Natural killer cell (primary cell): ENCODE results near the gene SFTPA1. TPM values are rescaled to one million over a fixed set of nuclear protein-coding genes. Genes with fewer than 3 reads are reported as not detected.

Experiments
- ATAC-seq, 3 donors: fragments of 150-1000 bp in 2 of 3; fragments of 200-7000 bp in 1 of 3; cut with Tn5 transposase; 1 replicate in 1 of 3; 2 replicates in 2 of 3; pipeline ENCODE4 v1.10.0; 2021; ENCODE audit warnings: mild to moderate bottlenecking in 2 of 3, moderate library complexity in 2 of 3
- DNase-seq, 2 donors: peaks; one replicate each; pipeline versions ENCODE4 v3.0.0 to v3.0.0-alpha.2; 2013 to 2021; ENCODE audit warnings: mixed read lengths in 1 of 2
- H3K27ac ChIP-seq: one replicate; pipeline ENCODE4 v1.5.1; 2013; ENCODE audit warnings: mild to moderate bottlenecking, low read length
- H3K27me3 ChIP-seq: one replicate; pipeline ENCODE4 v1.6.1; 2013; ENCODE audit warnings: low read length; ENCODE audit not compliant: control insufficient read depth, insufficient read depth
- H3K36me3 ChIP-seq: one replicate; pipeline ENCODE4 v1.6.1; 2013; ENCODE audit warnings: low read length; ENCODE audit not compliant: control insufficient read depth, insufficient read depth
- H3K4me1 ChIP-seq: one replicate; pipeline ENCODE4 v1.6.1; 2013; ENCODE audit warnings: low read length; ENCODE audit not compliant: control insufficient read depth, insufficient read depth
- H3K4me3 ChIP-seq: one replicate; pipeline ENCODE4 v1.5.1; 2013; ENCODE audit warnings: low read length
- H3K9me3 ChIP-seq: one replicate; pipeline ENCODE4 v1.6.1; 2013; ENCODE audit warnings: low read length; ENCODE audit not compliant: control insufficient read depth, insufficient read depth
- H3K27ac Mint-ChIP-seq, 2 donors: one replicate each; pipeline ENCODE4 v1.8.0; 2022; ENCODE audit warnings: mild to moderate bottlenecking in 2 of 2, mixed read lengths in 2 of 2, moderate library complexity in 1 of 2
- H3K27me3 Mint-ChIP-seq, 2 donors: one replicate each; pipeline ENCODE4 v1.8.0; 2022; ENCODE audit warnings: low read depth in 2 of 2, mixed read lengths in 2 of 2
- H3K36me3 Mint-ChIP-seq: one replicate; pipeline ENCODE4 v1.8.0; 2022; ENCODE audit warnings: mixed read lengths
- H3K4me1 Mint-ChIP-seq, 2 donors: one replicate each; pipeline ENCODE4 v1.8.0; 2022; ENCODE audit warnings: mixed read lengths in 2 of 2
- H3K4me3 Mint-ChIP-seq: one replicate; pipeline ENCODE4 v1.8.0; 2022; ENCODE audit warnings: mild to moderate bottlenecking, moderate library complexity, mixed read lengths
- H3K9me3 Mint-ChIP-seq, 2 donors: one replicate each; pipeline ENCODE4 v1.8.0; 2022; ENCODE audit warnings: mixed read lengths in 2 of 2
- CTCF ChIP-seq: fragments of 200-600 bp; IDR thresholded peaks from one replicate; pipeline ENCODE4 v1.8.0; 2022; ENCODE audit warnings: antibody characterized with exemption
- WGBS: methylation state at CpG from one replicate; pipeline ENCODE4 v1.1.7; 2013; ENCODE audit warnings: missing lambda C conversion rate; ENCODE audit not compliant: insufficient coverage; 5-methylcytosine and 5-hydroxymethylcytosine counted together
- intact Hi-C: fragments of 100-400 bp; cut with micrococcal nuclease; formaldehyde crosslinking; loops from one replicate; pipeline ENCODE4 v1.14.2; 2022
- total RNA-seq, 4 donors: library from RNA; stranded (reverse); fragments of 120-200 nt in 1 of 4; gene quantifications; one replicate each; pipeline versions ENCODE4 v1.2.3 to v1.2.4, GENCODE V29; 2013 to 2022

Gene SFTPA1
- total RNA-seq, result not detected
- total RNA-seq (2013), result not detected

- peaks cover 0 to 11% of the 10 kb centered on the region in 2 donors for H3K27me3 Mint-ChIP-seq
- Histone ChIP-seq H3K4me1 (no peaks in the 10 kb centered on the region), H3K27ac (no peak within 1 kb of the TSS), H3K9me3 (no peaks in the 10 kb centered on the region), H3K36me3 (no peaks in the 10 kb centered on the region), H3K4me3 (no peak within 1 kb of the TSS), H3K27me3 (no peaks in the 10 kb centered on the region)
- 23% methylated on average over 3 of the region's 4 CpGs for WGBS
- no peak for TF ChIP-seq CTCF
- H3K4me3 Mint-ChIP-seq, result no peak within 1 kb of the TSS
- no peaks in the 10 kb centered on the region for H3K4me1 Mint-ChIP-seq
- no peak within 1 kb of the TSS for H3K27ac Mint-ChIP-seq
- no peak for DNase-seq
- intact Hi-C loops, result no loop called here
- ATAC-seq, result no peak
- H3K36me3 Mint-ChIP-seq, result no peaks in the 10 kb centered on the region
- H3K9me3 Mint-ChIP-seq, result no peaks in the 10 kb centered on the region
Measured at GRCh38 chr10:79610601-79611191, at the start of gene SFTPA1. TSS of gene SFTPA1 (plus strand) at chr10:79610939. CDS start at chr10:79611826, 887 bp downstream.

GRCh38 chr10:79561257-79561656, 49.5 kb upstream of the SFTPA1 start:
- Mint-ChIP-seq H3K4me1 (peaks cover 8 to 9% of the 10 kb centered on the region in 2 donors), H3K9me3 (no peaks in the 10 kb centered on the region), H3K27me3 (peaks cover 0 to 19% of the 10 kb centered on the region in 2 donors), H3K27ac (no peak overlapping the region), H3K4me3 (no peak overlapping the region), H3K36me3 (no peaks in the 10 kb centered on the region)
- Histone ChIP-seq H3K36me3 (no peaks in the 10 kb centered on the region), H3K27me3 (no peaks in the 10 kb centered on the region), H3K27ac (no peak overlapping the region), H3K4me1 (peaks cover 5% of the 10 kb centered on the region), H3K9me3 (no peaks in the 10 kb centered on the region), H3K4me3 (no peak overlapping the region)
- intact Hi-C loops, result no loop called here
- ATAC-seq, result no peak
- 71% methylated on average over 3 of the region's 3 CpGs for WGBS
- TF ChIP-seq CTCF, result no peak
- DNase-seq, result no peak

- Mint-ChIP-seq H3K27me3 (peaks cover 7 to 25% of the 10 kb centered on the region in 2 donors), H3K9me3 (no peaks in the 10 kb centered on the region), H3K27ac (no peak overlapping the region), H3K4me1 (peaks cover 8 to 9% of the 10 kb centered on the region in 2 donors), H3K4me3 (no peak overlapping the region), H3K36me3 (no peaks in the 10 kb centered on the region)
- H3K9me3 ChIP-seq, result no peaks in the 10 kb centered on the region
- intact Hi-C loops, result loop anchor here (1.0 kb wide), 1 partner anchor 367 kb away; no protein-coding TSS in a partner anchor
- H3K27me3 ChIP-seq, result no peaks in the 10 kb centered on the region
- peak; percentile 64 for TF ChIP-seq CTCF
- ATAC-seq (peak; percentile 63 to 78 (median 67)), DNase-seq (peak; percentile 37 to 72)
- 21% methylated on average over 17 of the region's 17 CpGs for WGBS
- H3K27ac ChIP-seq, result no peak overlapping the region
- H3K4me3 ChIP-seq, result no peak overlapping the region
- H3K4me1 ChIP-seq, result peaks cover 5% of the 10 kb centered on the region
- H3K36me3 ChIP-seq, result no peaks in the 10 kb centered on the region
Measured at GRCh38 chr10:79562135-79562756, 48.5 kb upstream of the SFTPA1 start.
